HG02759 (cell line): ENCODE data around the gene HEXIM1.

Experiments used
- ATAC-seq: cut with Tn5 transposase; IDR thresholded peaks from one replicate; pipeline ENCODE4 v1.9.1; 2021; ENCODE audit warnings: mild to moderate bottlenecking, moderate library complexity; ENCODE audit not compliant: unreplicated experiment

Gene HEXIM1

DNA sequence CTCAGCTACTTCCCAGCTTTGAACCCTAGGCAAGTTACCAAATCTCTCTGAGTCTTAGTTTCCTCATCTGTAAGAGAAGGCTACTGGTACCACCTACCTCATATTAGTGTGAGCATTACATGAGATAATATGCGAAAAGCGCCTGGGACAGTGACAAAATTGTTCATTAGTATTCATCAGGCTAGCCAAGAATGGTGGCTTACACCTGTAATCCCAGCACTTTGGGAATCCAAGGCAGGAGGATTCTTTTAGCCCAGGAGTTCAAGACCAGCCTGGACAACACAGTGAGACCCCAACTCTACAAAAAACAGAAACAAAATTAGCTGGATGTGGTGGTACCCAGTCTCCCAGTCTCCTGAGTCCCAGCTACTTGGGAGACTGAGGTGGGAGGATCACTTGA lies 19.3 kb upstream of the HEXIM1 start:
- no peak for ATAC-seq

DNA sequence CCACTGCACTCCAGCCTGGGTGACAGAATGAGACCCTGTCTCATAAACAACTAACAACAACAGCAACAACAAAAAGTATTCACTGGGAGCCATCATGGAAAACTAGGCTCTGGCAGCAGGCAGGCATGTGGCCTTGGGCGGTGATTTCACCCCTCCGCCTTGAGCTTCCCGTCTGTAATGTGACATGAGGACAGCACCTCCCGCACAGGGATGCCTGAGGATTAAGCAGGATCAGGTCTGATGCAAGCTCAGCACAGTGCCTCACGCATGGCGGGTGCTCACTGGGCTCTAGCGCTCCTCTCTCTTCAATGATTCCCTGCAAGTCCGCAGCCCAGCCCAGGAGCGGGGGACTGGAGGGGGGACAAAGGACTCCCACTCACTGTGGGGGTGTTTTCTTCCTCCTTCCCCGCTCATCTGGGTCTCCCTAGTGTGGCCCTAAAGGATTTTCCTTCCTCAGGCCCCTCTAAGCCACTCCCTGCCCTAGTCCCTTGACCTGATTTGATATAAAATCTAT lies 18.8 kb upstream of the HEXIM1 start:
- no peak for ATAC-seq

DNA sequence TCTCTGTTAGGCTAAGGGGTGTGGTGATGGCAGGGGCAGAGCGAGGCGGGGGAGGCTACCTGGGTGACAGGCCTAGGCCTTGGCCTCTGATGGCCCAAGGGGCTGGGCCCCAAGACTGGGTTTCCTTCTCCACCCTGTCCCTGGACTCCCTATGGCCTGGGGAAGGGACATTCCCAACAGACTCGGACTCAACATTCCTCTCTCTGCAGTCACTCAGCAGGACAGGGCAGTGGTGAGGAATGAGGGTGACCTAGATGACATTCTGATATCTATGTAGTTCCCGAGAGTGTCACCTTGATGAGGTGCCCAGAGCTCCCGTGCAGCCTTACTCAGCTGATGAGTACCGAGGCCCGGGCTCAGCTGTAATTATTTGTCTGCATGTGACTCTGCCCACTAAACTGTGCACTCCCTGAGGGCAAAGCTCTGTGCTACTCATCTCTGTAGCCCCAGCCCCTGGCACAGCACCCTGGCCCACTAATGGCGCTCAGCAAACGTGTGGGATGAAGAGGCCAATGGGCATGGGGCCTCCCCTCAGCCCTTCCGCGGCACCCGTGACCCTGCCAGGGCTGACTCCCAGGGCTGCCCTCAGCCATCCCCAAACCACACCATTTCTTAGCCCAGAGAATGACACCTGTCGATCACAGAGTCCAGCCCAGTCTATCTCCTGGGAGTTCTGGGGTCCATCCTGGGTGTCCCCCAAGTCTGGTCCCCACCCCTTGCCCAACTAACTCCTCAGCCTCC lies 18.2 kb upstream of the HEXIM1 start:
- ATAC-seq = no peak

DNA sequence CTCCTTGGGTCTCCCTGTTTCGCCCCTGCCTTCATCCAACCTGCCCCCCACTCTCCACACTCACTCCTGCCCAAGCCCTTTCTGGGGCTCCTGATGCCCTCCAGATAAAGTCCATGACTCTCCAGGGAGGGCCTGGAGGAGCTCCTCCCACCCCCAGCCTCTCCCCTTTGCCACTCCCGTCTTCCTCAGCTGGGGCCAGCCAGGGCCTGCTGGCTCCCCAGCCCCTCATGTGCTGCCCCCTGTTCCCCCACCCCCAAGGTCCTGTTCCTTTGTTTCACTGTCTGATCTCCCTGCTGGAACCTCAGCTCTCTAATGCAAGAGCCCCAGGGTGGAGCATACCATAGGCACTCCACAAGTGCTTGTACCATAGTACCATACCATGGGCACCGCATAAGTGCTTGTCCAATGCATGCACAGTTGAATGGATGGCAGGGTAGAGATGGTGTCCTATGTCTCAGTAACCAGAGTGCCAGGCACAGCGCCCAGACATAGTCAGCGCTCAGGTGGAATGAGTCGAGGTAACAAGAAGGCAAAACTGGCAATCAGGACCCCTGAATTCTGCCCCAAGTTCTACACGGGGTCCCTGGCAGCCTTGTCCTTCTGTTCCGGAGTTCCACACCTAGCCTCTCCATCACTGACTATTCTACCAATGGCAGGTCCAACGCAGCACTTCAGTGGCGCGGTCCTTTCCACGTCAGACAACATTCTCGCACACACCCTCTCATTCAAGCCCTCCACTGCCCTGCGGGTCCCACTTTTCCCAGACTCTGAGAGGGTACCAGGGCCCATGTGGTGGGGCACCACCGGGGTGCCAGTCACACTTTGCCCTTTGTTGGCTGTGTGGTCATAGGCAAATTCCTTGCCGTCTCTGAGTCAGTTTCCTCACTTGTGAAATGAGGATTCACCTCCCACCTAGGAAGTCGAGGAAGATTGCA lies 17.3 kb upstream of the HEXIM1 start:
- no peak for ATAC-seq

DNA sequence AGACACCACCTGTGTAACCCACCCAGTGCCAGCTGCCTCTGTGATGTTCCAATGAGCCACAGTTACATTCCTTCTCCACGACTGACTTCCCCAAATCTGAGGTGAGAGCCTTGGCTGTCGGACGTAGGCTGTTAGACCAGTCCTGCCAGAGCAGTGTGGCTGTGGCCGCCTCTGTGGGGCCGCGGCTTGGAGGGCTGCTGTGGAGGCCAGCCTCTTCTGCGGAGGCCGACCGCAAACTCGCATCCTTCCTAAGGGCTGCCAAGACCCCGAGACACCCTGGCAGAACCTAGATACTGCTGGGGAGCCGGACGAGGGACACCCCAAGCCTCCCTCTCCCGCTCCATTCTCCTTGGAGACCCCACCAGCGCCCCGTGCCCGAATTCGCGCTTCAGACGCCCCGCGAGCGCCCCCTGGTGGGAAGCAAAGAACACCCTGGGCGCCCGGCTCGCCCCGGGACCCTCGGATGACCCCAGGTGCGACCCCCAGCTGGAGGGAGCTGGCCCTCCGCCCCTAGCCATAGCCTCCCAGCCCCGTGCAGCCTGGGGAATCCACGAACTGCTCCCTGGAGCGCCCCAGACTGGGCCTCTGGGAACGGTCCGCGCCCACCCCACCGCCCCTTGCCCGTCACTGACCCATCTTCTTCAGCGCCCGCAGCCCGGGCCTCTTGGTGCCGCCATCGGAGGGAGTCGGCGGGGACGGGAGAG lies 16.5 kb upstream of the HEXIM1 start:
- ATAC-seq = peak; percentile 6

DNA sequence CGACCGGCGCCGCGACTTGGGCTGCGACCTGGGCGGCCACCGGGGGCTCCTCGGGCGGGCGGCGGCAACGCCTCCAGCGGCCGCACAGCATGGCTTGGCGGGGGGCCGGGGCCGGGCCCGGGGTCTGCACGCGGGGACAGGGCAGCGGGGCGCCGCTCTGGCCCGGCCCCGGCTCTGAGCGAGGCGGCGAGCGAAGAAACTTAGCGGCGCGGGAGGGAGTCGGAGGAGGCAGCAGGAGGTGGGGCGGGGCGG lies 16.0 kb upstream of the HEXIM1 start, which contains the start of gene PLCD3:
Gene PLCD3 (minus strand): TSS at position 196 of the 252 bp plus-strand sequence. CDS start 105 bp downstream, at position 91.
- no peak for ATAC-seq

DNA sequence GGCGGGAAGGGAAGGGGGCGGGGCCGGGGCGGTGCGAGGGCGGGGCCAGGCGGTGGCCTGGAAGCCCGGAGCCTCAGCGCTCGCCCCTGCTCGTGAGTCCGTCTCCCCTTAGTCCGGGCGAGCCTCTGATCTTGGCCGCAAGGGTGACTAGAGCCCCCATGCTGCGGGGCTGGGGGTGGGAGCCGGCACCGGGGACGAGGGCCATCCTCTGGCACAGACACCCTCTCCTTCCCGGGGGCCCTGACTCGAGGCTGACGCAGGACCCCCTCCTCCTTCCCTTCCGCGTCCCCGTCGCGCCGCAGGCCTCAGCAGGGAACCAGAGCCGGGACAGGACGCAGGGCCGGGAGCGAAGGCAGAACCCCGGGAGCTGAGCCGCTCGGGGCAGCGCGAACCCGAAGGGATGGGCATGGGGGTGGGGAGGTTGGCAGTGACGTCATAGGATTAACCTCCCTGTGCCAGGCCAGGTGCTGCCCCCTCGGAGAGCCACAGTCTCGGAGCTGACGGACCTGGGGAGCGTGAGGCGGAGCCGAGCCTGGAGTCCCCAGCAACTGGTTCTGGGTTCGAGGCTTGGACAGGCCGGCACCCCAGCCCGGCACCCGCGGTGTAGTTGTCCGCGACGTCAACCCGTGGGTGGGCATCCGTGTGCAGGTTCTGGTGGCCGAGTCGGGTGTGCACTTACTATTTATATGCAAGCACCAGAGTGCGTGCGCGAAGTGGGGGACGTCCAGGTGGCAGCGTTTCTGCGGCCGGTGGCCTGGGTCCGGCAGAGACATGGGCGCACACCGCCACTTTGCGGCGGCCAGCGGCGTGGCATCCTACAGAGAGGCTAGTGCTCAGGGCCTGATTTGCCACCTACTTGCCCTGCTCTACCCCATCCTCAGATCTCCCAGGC lies 15.5 kb upstream of the HEXIM1 start:
- peak; percentile 34 for ATAC-seq

DNA sequence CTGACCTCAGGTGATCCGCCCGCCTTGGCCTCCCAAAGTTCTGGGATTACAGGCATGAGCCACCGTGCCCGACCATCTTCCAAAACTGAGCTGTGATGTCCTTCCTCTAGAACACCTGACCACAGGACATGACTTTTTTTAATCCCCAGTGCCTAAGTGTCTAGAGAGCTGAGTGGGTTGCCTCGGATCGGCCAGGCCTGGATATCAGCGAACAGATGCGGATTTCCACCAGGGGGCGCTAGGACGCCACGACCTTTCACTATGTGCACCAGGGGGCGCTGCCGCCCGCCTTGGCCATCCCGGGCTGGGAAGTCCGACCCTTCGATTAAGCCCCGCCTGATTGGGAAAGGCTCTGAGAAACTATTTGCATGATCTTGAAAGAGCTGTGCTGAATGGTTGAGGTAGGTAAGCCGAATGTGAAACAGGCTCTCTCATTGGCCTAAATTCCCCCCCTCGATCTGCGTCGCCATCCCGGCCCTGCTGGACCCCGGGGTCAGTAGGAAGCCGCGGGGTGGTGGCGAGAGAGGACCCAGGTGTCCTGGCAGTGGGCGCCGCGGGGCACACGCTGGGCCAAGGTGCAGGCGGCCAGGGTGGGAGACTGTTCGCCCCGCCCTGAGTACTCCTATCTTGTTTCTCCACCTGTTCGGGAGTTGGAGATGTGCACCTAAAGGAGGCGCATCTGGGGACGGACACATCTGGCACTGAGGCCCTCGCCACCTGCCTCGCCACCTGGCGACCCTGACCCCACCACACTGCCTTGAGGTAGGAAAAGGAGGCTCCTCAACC lies 12.9 kb upstream of the HEXIM1 start, which contains the start of gene ACBD4:
Gene ACBD4 (plus strand): TSS at position 496 of the 786 bp plus-strand sequence. CDS start 458 bp downstream, outside the sequence.
- peak; percentile 73 for ATAC-seq

DNA sequence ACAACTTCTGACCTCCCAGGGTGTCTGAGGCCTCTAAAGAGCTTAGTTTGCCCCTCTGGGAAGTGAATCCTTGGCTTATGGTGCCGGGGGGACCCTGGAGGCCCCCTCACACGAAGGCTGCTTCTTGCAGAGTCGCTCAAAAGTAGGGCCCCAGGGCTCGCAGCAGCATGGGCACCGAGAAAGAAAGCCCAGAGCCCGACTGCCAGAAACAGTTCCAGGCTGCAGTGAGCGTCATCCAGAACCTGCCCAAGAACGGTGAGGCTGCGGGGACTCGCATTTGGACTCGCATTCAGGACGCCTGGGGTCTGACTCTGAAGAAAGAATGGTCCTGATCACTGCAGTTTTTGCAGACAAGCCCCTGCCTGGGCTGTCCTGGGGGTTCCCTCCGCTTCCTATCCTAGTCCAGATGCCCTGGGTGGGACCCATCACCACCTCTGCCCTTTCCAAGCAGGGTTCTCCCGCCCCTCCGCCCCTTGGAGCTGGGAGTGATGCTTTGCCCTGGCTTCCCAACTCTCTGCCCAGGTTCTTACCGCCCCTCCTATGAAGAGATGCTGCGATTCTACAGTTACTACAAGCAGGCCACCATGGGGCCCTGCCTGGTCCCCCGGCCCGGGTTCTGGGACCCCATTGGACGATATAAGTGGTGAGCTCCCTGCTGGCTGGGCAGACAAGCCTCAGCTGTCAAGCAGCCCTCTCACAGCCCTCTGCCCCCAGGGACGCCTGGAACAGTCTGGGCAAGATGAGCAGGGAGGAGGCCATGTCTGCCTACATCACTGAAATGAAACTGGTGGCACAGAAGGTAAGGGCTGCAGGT lies 12.1 kb upstream of the HEXIM1 start:
- no peak for ATAC-seq

DNA sequence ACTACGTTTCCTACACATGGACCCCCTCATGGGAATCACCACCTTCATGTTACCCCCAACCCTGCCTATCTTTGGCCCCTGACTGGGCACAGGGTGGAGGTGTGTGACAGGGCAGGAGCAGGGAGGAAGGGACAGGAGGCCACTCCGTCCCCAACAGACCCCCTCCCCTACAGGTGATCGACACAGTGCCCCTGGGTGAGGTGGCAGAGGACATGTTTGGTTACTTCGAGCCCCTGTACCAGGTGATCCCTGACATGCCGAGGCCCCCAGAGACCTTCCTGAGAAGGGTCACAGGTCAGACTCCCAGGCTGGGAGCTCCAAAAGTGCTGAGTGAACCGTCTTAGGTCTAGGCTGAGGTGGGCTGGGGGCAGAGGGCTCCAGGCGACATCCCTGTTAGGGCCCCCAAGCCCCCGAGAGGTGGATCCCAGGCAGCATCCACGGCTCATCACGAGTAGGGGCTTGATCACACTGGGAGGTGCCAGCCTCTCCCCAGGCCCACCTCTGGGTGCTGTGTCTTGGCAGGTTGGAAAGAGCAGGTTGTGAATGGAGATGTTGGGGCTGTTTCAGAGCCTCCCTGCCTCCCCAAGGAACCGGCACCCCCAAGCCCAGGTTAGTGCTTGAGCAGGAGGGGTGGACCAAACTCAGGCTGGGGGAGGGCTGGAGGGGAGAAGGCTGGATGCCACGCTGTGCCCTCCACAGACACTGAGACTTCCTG lies 11.3 kb upstream of the HEXIM1 start:
- ATAC-seq = no peak

DNA sequence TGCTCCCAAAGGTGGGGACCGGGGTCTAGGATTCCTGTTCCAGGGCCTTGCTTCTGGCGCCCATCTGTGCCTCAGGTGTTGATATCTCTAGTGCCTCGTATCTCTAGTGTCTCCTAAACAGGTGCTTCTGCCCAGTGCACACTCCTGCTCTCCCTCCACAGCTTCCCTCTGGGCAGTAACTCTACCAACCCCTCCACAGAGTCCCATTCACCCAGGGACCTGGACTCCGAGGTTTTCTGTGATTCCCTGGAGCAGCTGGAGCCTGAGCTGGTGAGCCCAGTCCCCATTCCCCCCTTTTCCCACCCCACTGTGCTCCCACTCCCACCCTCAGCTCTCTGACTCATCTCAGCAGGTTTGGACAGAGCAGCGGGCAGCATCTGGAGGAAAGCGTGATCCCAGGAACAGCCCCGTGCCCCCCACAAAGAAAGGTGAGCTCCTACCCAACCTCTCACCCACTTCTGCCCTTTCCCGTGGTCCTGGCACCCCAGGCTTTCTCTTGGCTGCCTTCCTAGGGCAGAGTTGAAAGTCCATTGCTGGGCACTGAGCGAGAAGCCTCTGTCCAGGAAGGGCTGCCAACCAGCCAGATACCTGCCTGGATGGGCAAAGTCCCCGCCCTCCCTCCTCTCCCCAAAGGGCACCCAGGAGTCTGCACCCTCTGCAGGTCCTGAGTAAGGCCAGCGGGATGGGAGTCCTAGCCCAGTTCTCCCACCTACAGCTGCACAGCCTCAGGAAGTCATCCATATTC lies 10.5 kb upstream of the HEXIM1 start:
- no peak for ATAC-seq

DNA sequence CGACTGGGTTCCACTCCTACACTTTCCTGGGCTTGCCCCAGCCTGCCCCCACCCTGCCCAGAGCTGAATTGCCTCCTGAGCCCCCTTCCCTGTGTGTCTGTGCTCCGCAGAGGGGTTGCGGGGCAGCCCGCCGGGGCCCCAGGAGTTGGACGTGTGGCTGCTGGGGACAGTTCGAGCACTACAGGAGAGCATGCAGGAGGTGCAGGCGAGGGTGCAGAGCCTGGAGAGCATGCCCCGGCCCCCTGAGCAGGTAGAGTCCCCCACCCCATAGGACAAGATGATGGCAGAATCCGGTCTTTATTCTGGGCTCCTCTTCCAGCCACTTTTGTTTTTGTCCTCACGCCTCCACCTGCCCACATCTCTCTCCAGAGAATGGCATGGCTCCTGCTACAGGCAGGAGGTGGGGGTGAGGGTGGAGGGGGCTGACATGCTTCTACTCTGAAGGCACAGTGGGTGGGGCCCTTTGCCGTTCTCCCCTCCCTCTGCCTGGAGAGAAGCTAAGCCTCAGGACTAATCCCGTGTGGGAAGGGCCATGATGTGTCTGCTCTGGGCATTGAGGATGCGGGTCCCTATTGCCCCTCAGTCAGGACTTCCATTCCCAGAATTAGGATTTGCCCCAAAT lies 9.3 kb upstream of the HEXIM1 start:
- ATAC-seq = no peak

DNA sequence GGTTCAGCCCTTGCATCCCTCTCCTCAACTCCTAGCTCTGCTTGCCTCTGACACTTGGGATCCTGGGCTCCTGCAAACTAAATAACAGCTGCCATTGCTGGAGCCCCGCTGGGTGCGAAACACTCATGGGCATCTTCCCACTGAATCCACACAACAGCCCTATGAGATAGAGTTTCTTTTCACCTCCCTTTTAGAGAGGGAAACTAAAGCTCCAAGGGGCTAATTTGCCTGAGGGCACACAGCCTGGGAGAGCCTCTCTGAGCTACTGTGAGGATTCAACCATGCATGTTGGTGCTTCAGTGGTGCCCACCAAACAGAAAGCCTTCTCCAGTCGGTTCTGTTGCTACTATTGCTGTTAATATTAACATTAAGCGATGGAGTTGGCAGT lies 8.7 kb upstream of the HEXIM1 start:
- ATAC-seq = no peak

DNA sequence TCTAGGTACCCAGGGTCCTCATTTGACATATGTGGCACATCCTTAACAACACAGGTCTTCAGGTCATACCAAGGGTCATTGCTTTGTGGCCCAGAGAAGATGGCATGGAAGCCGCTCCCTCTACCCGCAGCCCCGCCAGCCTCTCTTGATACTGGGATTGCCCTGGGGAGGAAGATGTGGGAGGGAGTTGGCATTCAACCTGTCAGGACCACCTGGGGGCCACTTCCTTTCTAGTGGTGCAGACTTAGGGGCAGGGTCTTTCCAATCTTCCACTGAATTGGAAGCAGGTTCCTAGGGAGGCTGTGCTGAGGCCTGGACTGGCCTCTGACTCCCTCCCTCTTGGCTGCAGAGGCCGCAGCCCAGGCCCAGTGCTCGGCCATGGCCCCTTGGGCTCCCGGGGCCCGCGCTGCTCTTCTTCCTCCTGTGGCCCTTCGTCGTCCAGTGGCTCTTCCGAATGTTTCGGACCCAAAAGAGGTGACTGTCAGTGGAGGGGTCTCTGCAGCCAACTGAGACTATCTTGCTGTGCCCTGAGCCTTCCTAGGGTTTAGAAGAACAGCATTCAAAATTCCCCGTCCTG lies 5.1 kb upstream of the HEXIM1 start:
- no peak for ATAC-seq

DNA sequence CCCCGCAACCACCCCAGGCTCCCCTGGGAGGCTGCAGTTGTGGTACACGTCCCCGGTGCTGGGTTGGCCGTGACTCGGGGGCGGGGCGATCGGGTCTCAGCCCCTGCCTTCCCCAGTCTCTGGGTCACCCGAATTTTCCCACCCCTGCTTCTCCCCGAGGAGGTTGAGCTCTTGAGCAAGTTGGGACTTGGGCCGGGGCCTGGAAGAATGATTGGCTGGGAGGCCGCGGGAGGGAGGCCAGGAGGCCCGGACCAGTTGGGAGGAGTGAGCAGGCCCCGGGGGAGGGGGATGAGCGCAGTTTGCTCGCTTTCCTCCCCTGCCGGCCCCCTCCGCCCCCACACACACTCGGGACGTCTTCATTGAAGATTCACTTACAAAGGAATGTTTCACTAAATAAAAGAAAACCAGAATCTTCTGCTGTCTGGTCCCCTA lies 4.5 kb upstream of the HEXIM1 start:
- ATAC-seq = no peak

DNA sequence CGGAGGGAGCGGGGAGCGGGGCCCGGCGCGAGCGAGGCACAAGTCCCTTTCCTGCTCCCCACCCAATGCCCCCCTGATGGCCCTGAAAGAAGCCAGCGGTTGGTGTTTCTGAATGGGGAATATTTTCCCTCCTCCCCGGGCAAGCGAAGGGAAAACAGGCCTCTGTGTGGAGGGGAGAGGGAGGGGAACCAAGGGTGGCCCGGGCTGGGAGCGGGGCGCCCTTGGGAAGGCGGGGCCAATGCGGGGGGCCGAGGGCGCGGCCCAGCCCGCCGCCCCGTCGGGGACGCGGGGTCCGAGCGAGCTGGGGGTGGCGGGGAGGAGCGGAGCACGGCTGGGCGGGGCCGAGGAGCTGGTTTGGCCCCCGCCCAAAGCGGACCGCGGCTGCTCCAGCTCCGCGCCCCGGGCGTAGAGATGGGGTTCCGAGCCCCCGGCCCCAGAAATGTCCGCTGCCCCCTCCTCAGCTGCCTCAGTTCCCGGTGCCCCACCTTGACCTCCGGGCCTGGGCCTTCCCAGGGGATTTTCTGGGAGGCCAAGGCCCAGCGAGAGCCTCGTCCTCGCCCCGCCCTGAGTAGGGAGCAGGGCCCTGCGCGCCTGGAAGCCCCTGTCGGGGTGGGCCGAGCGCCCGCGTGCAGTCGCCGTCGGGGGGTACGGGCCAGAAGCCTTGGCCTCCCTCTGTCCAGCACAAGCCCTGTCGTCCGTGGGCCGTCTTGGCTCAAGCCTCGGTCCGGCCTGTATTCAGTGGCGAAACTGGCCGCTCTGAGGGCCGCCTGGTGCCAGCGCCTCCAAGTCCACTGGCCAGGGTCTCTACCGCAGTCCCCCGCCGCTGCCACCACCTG lies 3.9 kb upstream of the HEXIM1 start:
- no peak for ATAC-seq
